BJ (cell line): ENCODE results near the gene LIN37. TPM values are rescaled to one million over a fixed set of nuclear protein-coding genes. Genes with fewer than 3 reads are reported as not detected.

Experiments used
- CTCF ChIA-PET: fragments of 350-600 bp; formaldehyde crosslinking; extraction: SDS; loops from one replicate; lab custom pipeline; 2021; ENCODE audit warnings: antibody characterized with exemption, inconsistent platforms; lab: Yijun Ruan, JAX
- POLR2A ChIA-PET: fragments of 300-600 bp; sonication (Branson Sonifier 250); formaldehyde crosslinking; extraction: SDS; loops from one replicate; lab custom pipeline; 2021; ENCODE audit warnings: antibody characterized with exemption; lab: Charles Lee
- DNase-seq: peaks from one replicate; pipeline ENCODE4 v3.0.0-alpha.2; 2011; ENCODE audit warnings: low read depth
- H3K27me3 ChIP-seq: 2 replicates; pipeline ENCODE4 v1.6.0; 2011; ENCODE audit warnings: low read length; ENCODE audit not compliant: control insufficient read depth, insufficient read depth
- H3K36me3 ChIP-seq: 2 replicates; pipeline ENCODE4 v1.5.1; 2011; ENCODE audit warnings: low read length; ENCODE audit not compliant: control insufficient read depth, insufficient read depth
- H3K4me3 ChIP-seq: 2 replicates; pipeline ENCODE4 v1.5.1; 2011; ENCODE audit warnings: low read depth, mild to moderate bottlenecking, control low read depth, low read length
- polyA plus RNA-seq: library from polyadenylated mRNA; depleted of rRNA; stranded (reverse); fragments of >200 nt; gene quantifications from 2 replicates; pipeline ENCODE4 v1.2.3, GENCODE V29; 2011
- TF ChIP-seq, protein P1 (sequence below): IDR thresholded peaks from 2 replicates; pipeline ENCODE4 v1.5.1; 2011; ENCODE audit warnings: low read depth, mild to moderate bottlenecking, control low read depth, inconsistent platforms, low read length, moderate library complexity; ENCODE audit not compliant: insufficient read depth

LIN37 gene
- polyA plus RNA-seq, 1 experiment = 15.0 TPM

DNA sequence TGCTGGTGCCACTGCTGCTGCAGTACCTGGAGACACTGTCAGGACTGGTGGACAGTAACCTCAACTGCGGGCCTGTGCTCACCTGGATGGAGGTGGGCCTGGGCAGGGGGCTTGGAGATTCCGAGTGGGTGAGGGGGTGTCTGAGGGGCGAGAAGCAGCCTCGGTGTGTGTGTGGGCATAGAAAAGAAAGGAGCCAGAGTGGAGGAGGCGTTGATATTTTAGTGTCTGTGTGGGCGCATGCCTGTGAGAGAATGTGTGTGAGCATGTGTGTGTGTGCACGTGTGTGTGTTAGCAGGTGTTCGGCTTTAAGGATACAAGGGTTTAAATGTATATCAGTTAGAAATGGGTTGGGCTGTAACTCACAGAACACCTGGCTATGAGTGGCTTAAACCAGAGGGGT lies 30.7 kb downstream of the LIN37 start:
- ChIA-PET CTCF (no interaction called here), POLR2A (no interaction called here)
- DNase-seq = no peak
- Histone ChIP-seq H3K27me3 (no peaks in the 10 kb centered on the region), H3K4me3 (no peak overlapping the region), H3K36me3 (peaks cover 4% of the 10 kb centered on the region)
- TF ChIP-seq, protein P1, sequence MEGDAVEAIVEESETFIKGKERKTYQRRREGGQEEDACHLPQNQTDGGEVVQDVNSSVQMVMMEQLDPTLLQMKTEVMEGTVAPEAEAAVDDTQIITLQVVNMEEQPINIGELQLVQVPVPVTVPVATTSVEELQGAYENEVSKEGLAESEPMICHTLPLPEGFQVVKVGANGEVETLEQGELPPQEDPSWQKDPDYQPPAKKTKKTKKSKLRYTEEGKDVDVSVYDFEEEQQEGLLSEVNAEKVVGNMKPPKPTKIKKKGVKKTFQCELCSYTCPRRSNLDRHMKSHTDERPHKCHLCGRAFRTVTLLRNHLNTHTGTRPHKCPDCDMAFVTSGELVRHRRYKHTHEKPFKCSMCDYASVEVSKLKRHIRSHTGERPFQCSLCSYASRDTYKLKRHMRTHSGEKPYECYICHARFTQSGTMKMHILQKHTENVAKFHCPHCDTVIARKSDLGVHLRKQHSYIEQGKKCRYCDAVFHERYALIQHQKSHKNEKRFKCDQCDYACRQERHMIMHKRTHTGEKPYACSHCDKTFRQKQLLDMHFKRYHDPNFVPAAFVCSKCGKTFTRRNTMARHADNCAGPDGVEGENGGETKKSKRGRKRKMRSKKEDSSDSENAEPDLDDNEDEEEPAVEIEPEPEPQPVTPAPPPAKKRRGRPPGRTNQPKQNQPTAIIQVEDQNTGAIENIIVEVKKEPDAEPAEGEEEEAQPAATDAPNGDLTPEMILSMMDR = no peak

DNA sequence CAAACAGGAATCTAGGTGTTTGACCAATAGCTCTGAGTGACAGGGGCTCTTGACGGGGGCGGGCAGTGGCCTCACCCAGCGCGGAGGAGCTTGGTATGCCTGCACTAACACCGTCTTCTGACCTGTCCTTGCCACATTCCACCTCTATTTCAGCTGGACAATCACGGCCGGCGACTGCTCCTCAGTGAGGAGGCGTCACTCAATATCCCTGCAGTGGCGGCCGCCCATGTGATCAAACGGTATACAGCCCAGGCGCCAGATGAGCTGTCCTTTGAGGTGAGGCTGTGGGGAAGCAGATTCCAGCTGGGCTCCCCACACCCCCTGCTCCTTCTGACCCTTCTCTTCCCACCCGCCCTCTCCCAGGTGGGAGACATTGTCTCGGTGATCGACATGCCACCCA lies 31.7 kb downstream of the LIN37 start:
- ChIA-PET CTCF (no interaction called here), POLR2A (no interaction called here)
- Histone ChIP-seq H3K36me3 (peaks cover 4% of the 10 kb centered on the region), H3K27me3 (no peaks in the 10 kb centered on the region), H3K4me3 (no peak overlapping the region)
- TF ChIP-seq, protein P1 = no peak
- DNase-seq = no peak

DNA sequence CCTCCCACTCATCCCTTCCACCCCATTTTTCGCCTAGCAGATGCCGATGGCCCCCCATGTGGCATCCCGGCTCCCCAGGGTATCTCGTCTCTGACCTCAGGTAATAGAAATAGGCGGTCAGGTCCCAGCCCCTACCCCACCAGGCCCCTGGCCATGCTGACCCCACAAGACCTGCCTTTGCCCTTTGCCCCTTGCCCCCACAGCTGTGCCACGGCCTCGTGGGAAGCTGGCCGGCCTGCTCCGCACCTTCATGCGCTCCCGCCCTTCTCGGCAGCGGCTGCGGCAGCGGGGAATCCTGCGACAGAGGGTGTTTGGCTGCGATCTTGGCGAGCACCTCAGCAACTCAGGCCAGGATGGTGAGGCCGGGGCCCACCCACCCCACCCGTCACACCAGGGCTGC lies 32.3 kb downstream of the LIN37 start:
- POLR2A ChIA-PET = no interaction called here
- TF ChIP-seq, protein P1 = no peak
- DNase-seq = no peak
- CTCF ChIA-PET = no interaction called here
- H3K36me3 ChIP-seq = peaks cover 4% of the 10 kb centered on the region
- H3K4me3 ChIP-seq = no peak overlapping the region
- H3K27me3 ChIP-seq = no peaks in the 10 kb centered on the region

- DNase-seq = no peak
- ChIA-PET POLR2A (no interaction called here), CTCF (interaction anchor here (0.9 kb wide), 1 partner anchor 9 kb away, joined by 3 read pairs; no protein-coding TSS in a partner anchor)
- TF ChIP-seq, protein P1 = no peak
- H3K27me3 ChIP-seq = no peaks in the 10 kb centered on the region
- H3K36me3 ChIP-seq = peaks cover 4% of the 10 kb centered on the region
- H3K4me3 ChIP-seq = no peak overlapping the region
Observed at GRCh38 chr19:35781650-35782049, 33.3 kb downstream of the LIN37 start.

DNA sequence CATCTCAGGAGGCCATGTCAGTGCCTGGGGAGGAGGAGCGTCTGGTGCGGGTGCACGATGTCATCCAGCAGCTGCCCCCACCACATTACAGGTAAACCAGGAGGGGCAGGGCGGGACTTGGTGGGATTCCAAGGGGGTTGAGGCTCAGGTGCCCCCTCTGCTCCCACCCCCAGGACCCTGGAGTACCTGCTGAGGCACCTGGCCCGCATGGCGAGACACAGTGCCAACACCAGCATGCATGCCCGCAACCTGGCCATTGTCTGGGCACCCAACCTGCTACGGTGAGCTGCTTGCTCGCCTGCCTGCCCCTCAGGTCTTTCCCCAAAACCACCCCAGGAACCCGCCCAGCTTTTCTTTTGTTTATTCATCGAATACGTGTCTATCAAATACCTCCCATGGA lies 34.2 kb downstream of the LIN37 start:
- H3K27me3 ChIP-seq = no peaks in the 10 kb centered on the region
- H3K4me3 ChIP-seq = no peak overlapping the region
- TF ChIP-seq, protein P1 = no peak
- POLR2A ChIA-PET = no interaction called here
- DNase-seq = no peak
- peaks cover 4% of the 10 kb centered on the region for H3K36me3 ChIP-seq
- CTCF ChIA-PET = interaction anchor here (0.9 kb wide), 1 partner anchor 8 kb away, joined by 3 read pairs; no protein-coding TSS in a partner anchor
